Activated CD8-positive, alpha-beta memory T cell treated with anti-CD3 and anti-CD28 coated beads, Interleukin-2, amount 50 U/mL, for 1 hour (primary cell): ENCODE results near the gene SFR1.

Source experiments
- DNase-seq: peaks from one replicate; pipeline ENCODE4 v3.0.0-alpha.2; 2020; ENCODE audit errors: extremely low read depth

The SFR1 gene

GRCh38 chr10:104104926-104105325 is 17.0 kb upstream of the SFR1 start:
- DNase-seq = no peak

GRCh38 chr10:104109908-104110662 is 11.9 kb upstream of the SFR1 start:
- no peak for DNase-seq

GRCh38 chr10:104113376-104113956 is 8.5 kb upstream of the SFR1 start:
- DNase-seq = no peak

DNA sequence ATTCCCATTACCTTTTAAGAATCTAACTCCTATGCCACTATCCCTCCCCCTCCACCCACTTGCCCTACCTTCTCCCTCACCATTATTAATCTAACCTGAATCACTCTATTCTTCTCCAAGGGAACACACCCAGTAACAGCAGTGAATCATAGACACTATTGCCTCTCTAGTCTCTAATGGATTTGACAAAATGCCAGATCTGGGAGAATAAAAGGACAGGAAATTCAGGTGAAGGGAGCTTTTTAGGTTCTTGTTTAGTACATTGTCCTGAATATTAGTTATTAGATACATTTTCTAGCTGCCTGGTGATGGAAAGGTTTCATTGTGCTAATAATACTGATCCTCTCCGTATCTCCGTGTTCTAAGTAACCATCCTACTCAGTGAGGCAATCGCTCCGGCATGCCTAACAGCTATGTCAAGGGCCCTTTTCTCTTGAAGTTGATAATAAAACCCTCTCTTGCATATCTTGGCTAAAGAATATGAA is 4.1 kb upstream of the SFR1 start:
- no peak for DNase-seq

DNA sequence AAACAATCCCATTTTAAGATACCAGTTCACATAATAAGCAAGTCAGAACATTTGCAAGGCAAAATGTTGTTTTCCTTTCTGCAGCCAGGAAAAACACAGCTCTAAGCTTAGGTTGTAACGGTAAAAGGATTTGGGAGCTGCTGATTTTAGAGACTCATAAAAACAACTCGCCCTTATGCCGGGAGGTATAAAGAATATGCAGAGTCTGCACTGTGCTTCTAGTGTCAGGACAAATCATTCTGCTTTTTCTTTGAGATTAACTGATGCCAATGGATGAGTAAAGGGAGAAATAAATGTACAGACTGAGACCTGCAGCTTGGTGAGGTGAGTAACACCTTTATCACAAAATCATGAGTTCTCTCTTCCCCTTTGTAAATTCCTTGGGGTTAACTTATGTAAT is 2.0 kb upstream of the SFR1 start:
- no peak for DNase-seq

- no peak for DNase-seq
Observed at GRCh38 chr10:104120512-104120902, 1.5 kb upstream of the SFR1 start.

DNA sequence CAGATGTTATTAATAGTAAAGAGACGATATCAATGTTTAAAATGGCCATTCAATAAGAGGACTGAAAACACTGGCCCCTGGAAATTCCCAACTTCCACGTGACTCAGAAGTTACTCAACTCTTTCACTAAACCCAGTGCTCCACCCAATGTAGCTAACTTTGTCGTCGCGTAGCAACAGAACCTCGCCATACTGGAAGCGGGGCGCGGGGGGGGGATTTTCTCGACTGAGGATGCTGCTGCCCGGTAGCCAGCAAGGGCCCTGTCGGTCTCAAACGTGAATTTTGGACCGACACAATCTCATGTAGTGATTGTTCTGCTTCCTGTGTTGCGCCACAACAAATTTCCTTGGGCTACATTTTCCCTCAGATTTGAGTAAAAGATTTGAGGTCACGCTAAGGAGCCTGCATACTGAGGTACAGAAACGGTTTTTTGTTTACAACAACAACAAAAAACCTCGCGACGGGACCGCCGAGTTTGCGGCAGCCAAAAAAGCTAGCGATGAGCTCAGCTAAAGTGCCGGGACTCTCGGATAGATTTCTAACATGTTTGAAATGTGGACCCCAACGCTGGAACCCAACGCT is 977 bp upstream of the SFR1 start:
- peak; percentile 71 for DNase-seq

GRCh38 chr10:104122225-104123107 is 495 bp downstream of the SFR1 start:
- no peak for DNase-seq

- DNase-seq = no peak
Observed at GRCh38 chr10:104123397-104123796, 1.4 kb downstream of the SFR1 start.

DNA sequence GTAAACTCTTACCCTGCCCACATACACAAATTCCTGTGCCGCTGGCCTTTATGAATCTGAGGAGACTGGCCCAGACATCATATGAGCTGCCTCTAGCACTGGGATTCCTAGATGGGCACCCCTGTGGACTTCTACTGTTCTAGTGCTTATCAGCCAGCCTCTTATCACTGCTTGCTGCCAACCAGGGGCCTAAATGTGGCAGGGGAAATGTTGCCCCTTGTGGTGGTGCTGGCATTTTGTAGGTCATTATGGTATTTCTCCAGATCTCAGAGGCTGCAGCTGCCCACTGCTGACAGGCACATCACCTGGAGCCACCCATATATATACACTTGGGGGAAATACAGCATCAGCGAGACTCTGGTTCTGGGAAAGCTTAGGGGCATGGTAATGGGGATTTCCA is 5.4 kb downstream of the SFR1 start:
- DNase-seq = no peak

DNA sequence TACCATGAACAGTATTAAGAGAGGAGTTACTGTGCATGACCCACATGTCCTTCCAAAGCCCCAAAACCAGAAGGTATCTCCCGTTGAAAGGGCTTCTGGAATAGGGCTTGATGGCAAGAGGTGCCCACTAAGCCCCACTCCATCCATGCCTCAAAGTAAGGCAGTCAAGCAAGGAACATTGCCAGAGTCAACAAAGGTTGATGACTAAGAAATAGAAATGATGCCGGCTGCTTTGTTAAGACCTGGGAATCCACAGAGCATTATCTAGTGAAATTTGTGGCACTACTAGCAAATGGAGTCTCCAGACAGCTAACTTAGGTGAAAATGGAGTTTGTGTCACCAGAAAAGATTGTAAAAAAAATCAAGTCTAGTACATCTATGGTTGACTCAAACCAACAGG is 6.2 kb downstream of the SFR1 start:
- no peak for DNase-seq

GRCh38 chr10:104130041-104130440 is 8.1 kb downstream of the SFR1 start:
- DNase-seq = no peak

- no peak for DNase-seq
Observed at GRCh38 chr10:104138131-104138530, 16.2 kb downstream of the SFR1 start.

DNA sequence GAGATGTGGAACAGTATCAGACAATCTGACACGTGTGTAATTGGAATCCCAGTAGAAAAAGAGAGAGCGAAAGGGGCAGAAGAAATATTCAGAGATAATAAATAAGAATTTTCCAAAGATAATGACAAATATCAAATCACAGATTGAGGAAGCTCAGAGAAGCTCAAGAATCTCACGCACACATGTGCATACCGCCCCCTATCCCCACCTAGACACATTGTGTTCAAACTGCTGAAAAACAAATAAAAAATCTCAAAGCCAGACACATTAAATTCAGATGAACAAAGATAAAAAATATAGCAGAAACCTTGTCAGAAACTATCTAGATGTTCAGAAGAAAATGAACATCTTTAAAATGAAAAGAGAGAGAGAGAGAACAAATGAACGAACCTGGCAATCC is 17.2 kb downstream of the SFR1 start:
- no peak for DNase-seq

DNA sequence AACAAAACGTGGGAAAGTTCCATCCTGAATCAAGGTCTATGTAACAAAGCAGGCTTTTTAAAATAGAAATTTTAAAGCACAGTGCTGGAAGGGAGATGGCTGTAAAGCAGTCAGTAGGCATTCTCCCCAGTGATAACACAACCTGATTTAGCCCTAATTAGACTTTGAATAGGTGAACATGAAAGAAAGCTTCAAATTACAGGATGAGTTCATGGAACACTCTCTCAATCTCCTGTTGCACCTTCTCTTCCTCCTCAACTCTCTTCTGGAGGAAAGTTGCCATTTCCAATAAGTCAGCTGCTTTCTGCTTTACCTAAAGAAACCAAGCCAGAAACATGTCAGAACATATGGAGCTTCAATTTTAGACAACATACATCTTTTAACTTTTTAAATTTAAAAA is 20.1 kb downstream of the SFR1 start:
- no peak for DNase-seq

GRCh38 chr10:104143829-104144228 is 21.9 kb downstream of the SFR1 start:
- no peak for DNase-seq

GRCh38 chr10:104144931-104145330 is 23.0 kb downstream of the SFR1 start:
- no peak for DNase-seq

DNA sequence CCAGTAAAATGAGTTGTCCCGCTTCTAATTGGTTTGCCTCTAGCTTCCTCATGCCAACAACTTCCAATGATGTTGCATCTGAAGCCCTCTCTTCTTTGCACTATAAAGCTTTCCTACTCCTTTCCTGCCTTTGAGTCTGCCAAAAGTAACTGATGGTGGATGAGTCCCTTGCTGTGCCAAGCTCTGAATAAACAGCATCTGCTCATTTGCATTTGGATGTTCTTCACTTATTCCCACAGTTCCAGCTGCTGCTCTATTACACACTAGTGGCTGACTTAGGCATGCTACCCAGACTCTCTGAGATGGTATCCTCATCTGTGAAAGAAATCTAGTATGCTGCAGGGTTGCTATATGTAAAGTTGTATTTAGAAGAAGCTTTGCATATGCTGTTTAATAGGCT is 24.9 kb downstream of the SFR1 start:
- DNase-seq = no peak

DNA sequence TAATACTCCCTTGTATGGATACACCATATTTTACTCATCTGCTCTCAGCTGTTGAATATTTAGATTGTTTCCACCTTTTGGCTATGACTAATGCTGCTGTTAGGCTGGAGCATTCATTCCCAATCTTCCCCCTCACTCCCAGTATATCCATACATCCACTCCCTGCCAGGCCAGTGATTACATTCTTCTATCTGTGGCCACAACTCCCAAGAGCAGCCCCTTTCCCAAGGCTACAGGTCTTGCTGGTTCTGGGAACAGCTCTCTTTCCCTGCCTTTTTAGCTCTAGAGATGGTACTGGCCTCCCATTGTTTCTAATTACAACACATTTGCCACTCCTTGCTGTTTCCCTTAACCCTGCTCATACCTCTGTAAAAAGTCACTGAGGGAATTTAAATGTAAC is 28.2 kb downstream of the SFR1 start:
- no peak for DNase-seq

- DNase-seq = no peak
Observed at GRCh38 chr10:104151737-104152136, 29.8 kb downstream of the SFR1 start.

DNA sequence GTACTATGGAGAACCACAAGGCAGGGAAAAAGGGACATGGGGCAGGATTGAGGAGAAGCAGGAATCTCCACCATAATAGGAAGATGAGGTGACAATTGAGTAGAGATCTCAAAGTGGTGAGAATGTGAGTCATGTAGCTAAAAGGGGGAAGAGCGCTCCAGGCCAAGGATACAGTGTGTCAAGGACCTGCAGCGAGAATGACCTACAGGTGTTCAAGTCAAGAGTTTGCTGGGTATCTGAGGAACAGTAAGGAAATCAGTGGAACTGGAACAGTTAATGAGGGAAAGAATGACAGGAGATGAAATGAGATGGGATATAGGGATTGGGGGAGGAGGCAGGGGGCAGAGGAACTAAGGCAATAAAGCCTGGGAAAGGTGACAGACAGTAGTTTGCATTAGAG is 33.6 kb downstream of the SFR1 start:
- no peak for DNase-seq

DNA sequence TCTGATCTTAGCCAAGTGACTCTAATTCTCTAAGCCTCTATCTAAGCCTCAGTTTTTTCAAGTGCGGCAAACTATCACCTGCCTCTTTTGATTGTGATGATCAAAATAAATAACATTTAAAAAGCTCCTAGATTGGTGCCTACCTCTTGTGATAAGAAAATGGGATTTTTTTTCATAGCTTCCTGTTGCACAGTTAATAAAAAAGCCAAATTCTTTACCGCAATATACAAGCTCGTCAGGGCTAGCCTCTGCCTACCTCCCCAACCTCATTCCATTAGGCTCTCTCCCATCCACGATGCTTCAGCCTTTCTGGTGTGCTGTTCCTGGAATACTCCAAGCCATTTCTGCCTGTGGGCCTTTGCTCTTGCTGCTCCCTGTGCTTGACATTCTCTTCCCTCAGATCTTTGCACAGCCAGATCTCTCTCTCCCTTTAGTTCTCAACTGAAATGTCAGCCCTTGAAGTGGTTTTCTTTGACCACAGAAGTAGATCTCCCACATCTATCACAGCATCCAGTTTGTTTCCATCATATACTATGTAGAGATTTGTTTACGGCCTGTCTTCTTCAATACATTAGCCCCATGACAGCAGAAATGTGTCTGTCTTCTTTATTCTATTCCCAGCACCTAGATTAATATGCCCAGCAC is 48.8 kb downstream of the SFR1 start:
- DNase-seq = peak; percentile 4
